T-helper 17 cell (primary cell): ENCODE results near the gene DYRK2. TPM values are rescaled to one million over a fixed set of nuclear protein-coding genes. Genes with fewer than 3 reads are reported as not detected.

Experiments
- ATAC-seq: fragments of 150-1000 bp; cut with Tn5 transposase; 2 replicates; pipeline ENCODE4 v1.10.0; 2021; ENCODE audit warnings: mild to moderate bottlenecking, moderate library complexity
- DNase-seq, 3 donors: peaks; one replicate each; pipeline versions ENCODE4 v3.0.0 to v3.0.0-alpha.2; 2020 to 2021
- H3K9me3 ChIP-seq: one replicate; pipeline ENCODE4 v1.7.0; 2013; ENCODE audit warnings: low read length, mild to moderate bottlenecking; ENCODE audit not compliant: control insufficient read depth, poor library complexity, severe bottlenecking
- H3K27ac Mint-ChIP-seq: one replicate; pipeline ENCODE4 v1.8.0; 2022; ENCODE audit warnings: mild to moderate bottlenecking, moderate library complexity, mixed read lengths
- H3K27me3 Mint-ChIP-seq: one replicate; pipeline ENCODE4 v1.8.0; 2022; ENCODE audit warnings: mixed read lengths
- H3K36me3 Mint-ChIP-seq: one replicate; pipeline ENCODE4 v1.8.0; 2022; ENCODE audit warnings: low read depth, mixed read lengths
- H3K4me1 Mint-ChIP-seq: one replicate; pipeline ENCODE4 v1.8.0; 2022; ENCODE audit warnings: mild to moderate bottlenecking, mixed read lengths
- H3K4me3 Mint-ChIP-seq: one replicate; pipeline ENCODE4 v1.8.0; 2022; ENCODE audit warnings: mild to moderate bottlenecking, moderate library complexity, mixed read lengths
- total RNA-seq, 4 donors: library from RNA in 2 of 4; stranded (reverse) in 2 of 4; gene quantifications; one replicate each; pipeline ENCODE4 v1.2.3 and lab custom pipeline; 2022 to 2026

Gene DYRK2
- total RNA-seq, 2 donors from 2014 or later = 85.6 to 88.9 TPM

DNA sequence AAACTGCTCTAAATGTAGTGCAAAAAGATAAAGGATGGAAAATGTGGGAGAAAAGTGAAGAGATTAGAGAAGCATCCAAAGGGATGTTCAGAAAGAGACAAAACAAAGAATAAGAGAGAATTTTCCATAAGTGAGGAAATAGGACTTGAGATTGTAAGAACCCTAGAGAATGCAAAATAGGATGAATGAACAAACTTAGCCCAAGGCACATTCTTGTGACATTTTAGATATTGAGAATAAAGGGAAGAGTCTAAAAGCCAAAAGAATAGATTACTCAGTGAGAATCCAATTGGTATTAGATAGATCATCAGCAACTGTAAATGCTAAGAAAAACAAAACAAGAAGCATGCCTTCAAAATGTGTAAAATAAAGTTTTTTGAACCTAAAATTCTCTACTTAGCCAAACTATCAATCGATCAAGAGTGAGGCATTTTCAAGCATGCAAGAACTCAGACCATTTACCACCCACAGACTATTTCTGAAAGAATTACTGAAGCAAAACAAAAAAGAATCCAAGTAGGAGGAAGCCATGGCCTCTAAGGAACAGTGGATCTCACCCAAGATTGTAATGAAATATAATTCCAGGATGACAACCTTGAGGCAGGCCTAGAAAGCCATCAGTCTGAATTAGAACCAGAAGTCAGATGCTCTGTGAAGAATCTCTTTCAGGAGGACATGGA is 33.5 kb downstream of the DYRK2 start:
- ATAC-seq (no peak), DNase-seq (no peak)
- Mint-ChIP-seq H3K4me3 (no peak overlapping the region), H3K27ac (no peak overlapping the region), H3K36me3 (peaks cover 13% of the 10 kb centered on the region), H3K27me3 (no peaks in the 10 kb centered on the region), H3K4me1 (peaks cover 6% of the 10 kb centered on the region)
- no peaks in the 10 kb centered on the region for H3K9me3 ChIP-seq

DNA sequence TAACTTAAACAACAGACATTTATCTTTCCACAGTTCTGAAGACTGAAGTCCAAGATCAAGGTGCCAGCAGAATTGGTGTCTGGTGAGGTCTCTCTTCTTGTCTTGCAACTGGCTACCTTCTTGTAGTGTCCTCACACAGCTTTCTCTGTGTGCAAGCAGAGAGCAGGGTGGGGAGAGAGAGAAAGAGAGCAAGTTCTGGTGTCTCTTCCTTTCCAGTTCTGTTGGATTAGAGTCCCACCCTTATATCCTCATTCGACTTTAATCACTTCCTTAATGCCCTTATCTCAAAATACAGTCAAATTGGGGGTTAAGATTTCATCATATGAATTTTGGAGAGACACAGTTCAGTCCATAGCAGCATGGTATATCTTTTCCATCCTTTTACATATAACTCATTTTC is 40.8 kb downstream of the DYRK2 start:
- no peaks in the 10 kb centered on the region for H3K27me3 Mint-ChIP-seq
- H3K4me1 Mint-ChIP-seq = peaks cover 6% of the 10 kb centered on the region
- no peaks in the 10 kb centered on the region for H3K36me3 Mint-ChIP-seq

DNA sequence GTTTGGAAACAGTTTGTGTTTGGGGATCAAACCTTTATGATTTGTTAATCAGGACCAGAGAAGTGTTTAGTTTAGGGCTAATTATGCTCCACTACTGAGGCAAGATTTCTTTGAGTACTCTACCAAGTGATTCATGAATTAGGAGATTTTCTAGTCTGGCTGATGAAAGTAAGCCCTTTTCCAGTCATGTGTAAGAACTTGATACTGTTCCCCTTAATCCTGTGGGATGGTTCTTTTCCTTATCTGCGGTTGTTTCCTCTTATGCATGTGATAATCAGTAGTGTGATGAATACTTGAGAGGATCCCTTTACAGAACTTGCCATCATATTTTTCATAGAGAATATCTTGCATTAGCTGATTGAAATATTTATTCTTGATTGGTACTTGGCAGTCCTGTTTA is 42.1 kb downstream of the DYRK2 start:
- no peak overlapping the region for H3K4me3 Mint-ChIP-seq
- no peaks in the 10 kb centered on the region for H3K9me3 ChIP-seq
- H3K4me1 Mint-ChIP-seq = peaks cover 10% of the 10 kb centered on the region
- H3K27me3 Mint-ChIP-seq = no peaks in the 10 kb centered on the region
- ATAC-seq (no peak), DNase-seq (no peak)
- H3K36me3 Mint-ChIP-seq = no peaks in the 10 kb centered on the region
- H3K27ac Mint-ChIP-seq = no peak overlapping the region

More for the DNA sequence above, 40.8 kb downstream of the DYRK2 start:
- ATAC-seq (no peak), DNase-seq (no peak)
- Mint-ChIP-seq H3K4me3 (no peak overlapping the region), H3K27ac (no peak overlapping the region)
- H3K9me3 ChIP-seq = no peaks in the 10 kb centered on the region

DNA sequence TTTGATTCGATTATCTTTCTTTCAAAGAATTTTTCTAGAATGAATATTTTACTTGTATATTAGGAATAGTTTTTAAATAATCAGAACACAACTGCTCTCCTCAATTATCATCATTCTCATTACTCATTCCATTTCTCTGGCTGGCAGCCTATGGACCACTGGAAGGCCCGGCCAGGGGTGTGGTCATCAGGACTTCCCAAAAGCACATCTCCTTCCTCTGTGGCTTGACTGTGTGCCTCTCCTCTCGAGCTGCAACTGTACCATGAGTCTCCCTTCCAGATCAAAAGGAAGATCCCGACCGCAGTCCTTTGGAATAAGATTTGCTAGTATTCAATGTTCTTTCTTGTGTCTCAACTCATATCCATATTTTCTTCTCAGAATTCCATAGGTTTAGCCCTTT is 42.7 kb downstream of the DYRK2 start:
- Mint-ChIP-seq H3K27me3 (no peaks in the 10 kb centered on the region), H3K27ac (no peak overlapping the region), H3K4me1 (peaks cover 14% of the 10 kb centered on the region), H3K4me3 (no peak overlapping the region), H3K36me3 (no peaks in the 10 kb centered on the region)
- H3K9me3 ChIP-seq = no peaks in the 10 kb centered on the region
- ATAC-seq (no peak), DNase-seq (no peak)

DNA sequence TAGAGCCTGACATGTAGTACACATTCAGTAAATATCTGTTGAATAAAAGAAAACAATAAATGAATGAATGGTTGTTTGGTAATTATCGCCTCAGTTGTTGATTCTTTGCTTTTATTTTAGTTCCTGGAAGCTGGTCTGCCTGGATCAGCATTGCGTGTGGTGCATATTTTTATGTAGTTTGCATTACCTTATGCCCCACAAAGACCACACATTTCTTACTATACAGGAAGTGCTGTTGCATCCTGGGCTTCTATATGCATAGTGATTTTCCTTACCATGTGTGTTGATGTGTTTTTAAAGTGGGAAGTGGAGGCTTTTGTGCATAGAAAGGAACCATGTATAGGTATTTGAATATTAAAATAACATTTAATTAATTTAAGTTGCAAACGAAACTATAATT is 43.6 kb downstream of the DYRK2 start:
- H3K27me3 Mint-ChIP-seq = no peaks in the 10 kb centered on the region
- H3K9me3 ChIP-seq = no peaks in the 10 kb centered on the region
- DNase-seq (no peak), ATAC-seq (no peak)
- no peak overlapping the region for H3K4me3 Mint-ChIP-seq
- peaks cover 19% of the 10 kb centered on the region for H3K4me1 Mint-ChIP-seq
- H3K36me3 Mint-ChIP-seq = no peaks in the 10 kb centered on the region
- no peak overlapping the region for H3K27ac Mint-ChIP-seq

DNA sequence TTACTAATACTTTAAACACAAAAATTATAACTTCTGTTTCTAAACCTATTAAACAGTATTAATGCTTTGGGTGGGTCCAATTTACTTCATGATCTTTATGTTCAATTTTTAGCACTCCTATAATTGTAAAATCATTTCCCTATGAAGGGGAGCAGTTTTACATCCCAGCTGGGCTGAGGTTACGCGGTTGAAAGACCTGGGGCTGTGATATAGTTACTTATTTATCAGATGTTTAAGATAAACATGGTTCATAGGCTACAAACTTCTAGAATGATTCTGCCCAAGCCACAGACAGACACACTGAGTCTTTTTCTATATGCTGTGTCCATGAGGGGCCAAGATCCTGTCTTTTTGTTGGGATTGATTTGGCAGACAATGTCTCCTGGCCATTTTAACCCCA is 44.4 kb downstream of the DYRK2 start:
- no peaks in the 10 kb centered on the region for H3K9me3 ChIP-seq
- Mint-ChIP-seq H3K27ac (no peak overlapping the region), H3K4me1 (peaks cover 25% of the 10 kb centered on the region), H3K36me3 (no peaks in the 10 kb centered on the region), H3K4me3 (no peak overlapping the region), H3K27me3 (no peaks in the 10 kb centered on the region)
- ATAC-seq = no peak
- DNase-seq = no peak

DNA sequence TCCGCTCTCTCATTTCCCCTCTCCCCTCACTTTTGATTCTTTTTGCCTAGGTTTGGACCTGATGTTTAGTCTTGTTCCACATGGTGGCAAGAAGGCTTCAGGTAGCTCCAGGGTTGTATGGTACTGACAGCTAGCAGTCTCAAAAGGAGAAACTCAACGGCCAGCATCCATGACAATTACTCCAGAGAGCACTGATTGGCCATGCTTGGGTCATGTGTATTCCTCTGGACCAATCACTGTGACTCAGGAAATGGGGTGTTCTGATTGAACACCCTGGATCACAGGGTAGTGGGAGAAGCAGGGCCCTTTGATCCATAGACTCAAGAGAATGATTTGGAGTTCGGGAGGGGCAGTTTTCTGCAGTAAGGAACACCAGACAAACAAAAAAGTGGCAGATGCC is 45.3 kb downstream of the DYRK2 start:
- ATAC-seq (no peak), DNase-seq (no peak)
- Mint-ChIP-seq H3K27ac (no peak overlapping the region), H3K27me3 (no peaks in the 10 kb centered on the region), H3K36me3 (no peaks in the 10 kb centered on the region), H3K4me1 (peaks cover 31% of the 10 kb centered on the region), H3K4me3 (no peak overlapping the region)
- no peaks in the 10 kb centered on the region for H3K9me3 ChIP-seq

DNA sequence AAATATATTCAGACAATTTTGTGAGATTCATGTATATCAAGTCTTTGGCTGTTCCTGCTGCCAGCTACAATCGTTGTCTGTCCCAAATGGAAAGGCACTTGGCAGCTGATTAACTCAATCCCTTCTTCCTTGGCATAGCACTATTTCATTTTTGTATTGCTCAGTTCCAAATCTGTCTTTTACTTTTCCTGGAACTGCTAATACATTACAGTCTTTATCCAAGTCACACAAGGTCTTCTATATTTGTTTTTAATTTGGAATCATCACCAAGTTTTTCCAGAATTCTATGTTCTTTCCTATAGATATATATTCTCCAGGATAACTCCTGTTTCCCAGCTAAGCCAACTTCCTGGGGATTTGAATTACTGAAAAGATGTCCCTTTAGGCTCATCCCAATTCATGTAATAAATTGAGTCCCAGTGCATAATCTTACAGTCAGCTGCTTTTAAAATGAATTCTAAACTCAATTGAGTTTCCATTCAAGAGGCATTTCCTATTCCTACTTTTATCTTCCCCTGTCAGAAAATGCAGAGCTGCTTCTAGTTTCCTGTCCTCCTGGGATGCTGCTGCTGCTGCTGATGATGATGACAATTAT is 45.9 kb downstream of the DYRK2 start:
- no peak overlapping the region for H3K27ac Mint-ChIP-seq
- H3K4me3 Mint-ChIP-seq = no peak overlapping the region
- peaks cover 31% of the 10 kb centered on the region for H3K4me1 Mint-ChIP-seq
- no peaks in the 10 kb centered on the region for H3K9me3 ChIP-seq
- H3K27me3 Mint-ChIP-seq = no peaks in the 10 kb centered on the region
- no peaks in the 10 kb centered on the region for H3K36me3 Mint-ChIP-seq
- ATAC-seq (no peak), DNase-seq (no peak)

DNA sequence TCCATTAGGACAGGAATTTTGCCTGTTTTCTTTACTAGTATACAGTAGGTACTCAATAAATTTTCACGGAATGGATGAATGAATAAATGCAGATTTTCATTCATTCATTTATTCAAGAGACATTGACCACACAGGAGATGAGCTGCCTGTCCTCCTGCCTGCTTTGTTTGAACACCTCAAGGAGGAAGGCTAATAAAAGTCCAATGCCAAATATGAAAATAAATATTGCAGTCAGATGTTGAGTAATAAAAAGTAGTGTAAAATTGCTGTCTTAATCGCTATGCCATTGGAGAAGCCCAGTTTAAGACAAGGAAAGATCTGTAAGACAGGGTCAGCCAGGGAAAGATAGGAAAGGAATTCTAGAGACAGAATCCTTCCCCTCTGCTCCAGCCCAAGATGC is 47.4 kb downstream of the DYRK2 start:
- H3K27me3 Mint-ChIP-seq = no peaks in the 10 kb centered on the region
- H3K27ac Mint-ChIP-seq = peak overlapping the region; percentile 32
- peaks cover 35% of the 10 kb centered on the region for H3K4me1 Mint-ChIP-seq

DNA sequence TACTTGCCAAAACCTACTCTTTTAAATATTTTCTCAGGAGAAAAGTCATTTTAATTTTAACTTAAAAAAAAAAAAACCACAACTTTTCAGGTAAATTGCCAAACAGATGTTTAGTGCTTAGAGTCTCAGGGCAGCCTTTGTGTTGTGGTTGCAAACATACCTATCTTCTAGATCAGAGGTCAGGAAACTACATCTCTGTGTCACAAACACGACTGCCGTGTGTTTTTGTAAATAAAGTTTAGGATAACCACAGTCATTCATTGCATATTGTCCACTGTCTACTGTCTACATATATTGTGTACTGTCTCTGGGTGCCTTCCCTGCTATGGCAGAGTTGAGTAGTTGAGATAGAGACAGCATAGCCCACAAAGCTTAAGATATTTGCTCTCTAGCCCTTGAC is 48.9 kb downstream of the DYRK2 start:
- peak overlapping the region; percentile 81 for H3K27ac Mint-ChIP-seq
- ATAC-seq (peak; percentile 74), DNase-seq (no peak)
- H3K9me3 ChIP-seq = no peaks in the 10 kb centered on the region
- H3K4me1 Mint-ChIP-seq = peaks cover 36% of the 10 kb centered on the region
- no peaks in the 10 kb centered on the region for H3K27me3 Mint-ChIP-seq
- no peaks in the 10 kb centered on the region for H3K36me3 Mint-ChIP-seq
- peak overlapping the region; percentile 7 for H3K4me3 Mint-ChIP-seq

More for the DNA sequence above, 47.4 kb downstream of the DYRK2 start:
- Mint-ChIP-seq H3K4me3 (no peak overlapping the region), H3K36me3 (no peaks in the 10 kb centered on the region)
- ATAC-seq = no peak
- H3K9me3 ChIP-seq = no peaks in the 10 kb centered on the region
- DNase-seq = no peak

DNA sequence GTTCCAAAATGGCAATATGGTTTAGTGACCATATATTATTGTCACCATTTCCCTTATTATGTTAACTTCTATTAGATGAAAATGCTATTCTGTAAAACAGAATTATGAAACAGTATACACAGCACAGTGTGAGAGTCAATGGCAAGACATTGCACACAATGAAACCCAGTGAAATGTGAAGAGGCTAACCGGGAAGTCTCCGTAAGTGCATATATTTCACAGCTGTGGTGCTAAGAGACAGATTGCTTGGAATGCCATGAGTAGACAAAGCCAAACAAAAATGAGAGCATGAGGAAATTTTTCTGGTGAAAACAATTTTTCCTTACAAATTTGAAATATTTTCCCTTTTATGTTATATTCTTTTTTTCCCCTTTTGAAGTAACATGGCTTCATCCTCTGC is 49.4 kb downstream of the DYRK2 start:
- Mint-ChIP-seq H3K4me3 (peak overlapping the region; percentile 85), H3K4me1 (peaks cover 36% of the 10 kb centered on the region), H3K27ac (peak overlapping the region; percentile 81), H3K36me3 (no peaks in the 10 kb centered on the region), H3K27me3 (no peaks in the 10 kb centered on the region)
- DNase-seq (no peak), ATAC-seq (no peak)
- no peaks in the 10 kb centered on the region for H3K9me3 ChIP-seq

DNA sequence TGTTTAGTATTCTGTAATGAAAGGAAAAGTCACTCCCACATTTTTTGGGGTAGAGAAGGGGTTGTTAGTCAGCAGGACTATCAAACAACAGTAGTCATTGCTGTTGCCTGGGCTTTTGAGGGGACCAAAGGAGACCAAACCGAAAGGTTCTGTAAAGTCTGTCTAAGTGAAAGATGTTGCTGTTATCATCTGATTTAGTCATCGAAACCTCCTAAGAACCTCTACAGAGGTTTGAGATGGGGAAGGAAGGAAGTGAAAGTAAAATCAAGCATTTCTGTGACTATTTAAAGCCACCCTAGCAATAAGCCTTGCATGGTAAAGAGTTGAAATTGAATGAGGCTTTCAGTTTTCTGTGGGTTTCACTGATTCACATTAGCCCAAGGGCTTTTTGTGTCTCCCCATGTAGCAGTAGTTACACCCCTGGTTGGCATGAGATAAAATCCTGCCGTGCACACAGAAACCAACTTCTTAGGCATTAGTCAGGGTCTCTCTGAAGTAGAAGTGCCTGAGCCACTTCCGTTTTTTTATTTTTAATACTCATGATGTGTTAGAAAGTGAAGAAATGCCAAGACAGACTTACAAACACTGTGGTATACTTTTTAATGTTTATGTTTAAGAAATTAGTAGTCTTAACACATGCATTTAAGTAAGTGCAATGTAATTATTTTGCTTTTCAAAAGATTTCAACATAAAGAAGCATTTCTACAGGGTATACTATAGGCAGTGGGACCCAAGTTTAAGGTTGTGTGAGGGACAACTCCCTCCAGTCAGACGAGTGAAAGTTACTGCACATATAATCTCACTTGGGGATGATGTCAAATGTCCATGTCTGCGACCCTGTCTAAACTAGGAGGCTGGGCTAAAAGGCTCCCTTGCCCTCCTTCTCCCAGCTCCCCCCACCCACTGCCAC is 50.4 kb downstream of the DYRK2 start:
- no peaks in the 10 kb centered on the region for H3K27me3 Mint-ChIP-seq
- ATAC-seq = peak; percentile 74
- no peaks in the 10 kb centered on the region for H3K36me3 Mint-ChIP-seq
- DNase-seq = no peak
- H3K9me3 ChIP-seq = no peaks in the 10 kb centered on the region
- H3K27ac Mint-ChIP-seq = peak overlapping the region; percentile 81
- peak overlapping the region; percentile 85 for H3K4me3 Mint-ChIP-seq
- peaks cover 36% of the 10 kb centered on the region for H3K4me1 Mint-ChIP-seq

DNA sequence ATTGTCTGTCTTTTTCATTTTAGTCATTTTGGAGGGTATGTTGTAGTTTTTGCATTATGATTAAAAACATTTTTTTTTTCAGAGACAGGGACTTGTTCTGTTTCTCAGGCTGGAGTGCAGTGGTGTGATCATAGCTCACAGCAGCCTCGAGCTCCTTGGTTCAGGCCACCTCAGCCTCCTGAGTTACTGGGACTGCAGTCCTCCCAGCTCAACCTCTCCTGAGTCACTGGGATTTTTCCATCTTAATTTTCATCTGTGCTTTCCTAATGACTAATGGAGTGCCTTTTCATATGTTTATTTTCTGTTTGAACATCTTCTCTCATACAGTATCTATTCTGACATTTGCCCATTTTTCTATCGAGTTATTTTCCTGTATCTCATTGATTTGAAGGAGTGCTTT is 52.6 kb downstream of the DYRK2 start:
- H3K27me3 Mint-ChIP-seq = no peaks in the 10 kb centered on the region
- DNase-seq (no peak), ATAC-seq (no peak)
- H3K36me3 Mint-ChIP-seq = peaks cover 5% of the 10 kb centered on the region
- H3K27ac Mint-ChIP-seq = peak overlapping the region; percentile 39
- H3K9me3 ChIP-seq = no peaks in the 10 kb centered on the region
- no peak overlapping the region for H3K4me3 Mint-ChIP-seq
- H3K4me1 Mint-ChIP-seq = peaks cover 38% of the 10 kb centered on the region
